PC-9 (cell line): ENCODE results near the gene ITGB6.

Experiments used
- EZH2 ChIP-seq: fragments of 200-600 bp; sonication (generic); IDR thresholded peaks from 2 replicates; pipeline ENCODE4 v1.8.0; 2017; ENCODE audit warnings: antibody characterized with exemption, low read depth
- TF ChIP-seq, protein P1 (sequence below): fragments of 200-600 bp; sonication (generic); conservative IDR thresholded peaks from 2 replicates; pipeline ENCODE4 v1.6.1; 2017; ENCODE audit warnings: mixed run types, antibody characterized with exemption, mild to moderate bottlenecking, moderate library complexity

- TF ChIP-seq, protein P1, sequence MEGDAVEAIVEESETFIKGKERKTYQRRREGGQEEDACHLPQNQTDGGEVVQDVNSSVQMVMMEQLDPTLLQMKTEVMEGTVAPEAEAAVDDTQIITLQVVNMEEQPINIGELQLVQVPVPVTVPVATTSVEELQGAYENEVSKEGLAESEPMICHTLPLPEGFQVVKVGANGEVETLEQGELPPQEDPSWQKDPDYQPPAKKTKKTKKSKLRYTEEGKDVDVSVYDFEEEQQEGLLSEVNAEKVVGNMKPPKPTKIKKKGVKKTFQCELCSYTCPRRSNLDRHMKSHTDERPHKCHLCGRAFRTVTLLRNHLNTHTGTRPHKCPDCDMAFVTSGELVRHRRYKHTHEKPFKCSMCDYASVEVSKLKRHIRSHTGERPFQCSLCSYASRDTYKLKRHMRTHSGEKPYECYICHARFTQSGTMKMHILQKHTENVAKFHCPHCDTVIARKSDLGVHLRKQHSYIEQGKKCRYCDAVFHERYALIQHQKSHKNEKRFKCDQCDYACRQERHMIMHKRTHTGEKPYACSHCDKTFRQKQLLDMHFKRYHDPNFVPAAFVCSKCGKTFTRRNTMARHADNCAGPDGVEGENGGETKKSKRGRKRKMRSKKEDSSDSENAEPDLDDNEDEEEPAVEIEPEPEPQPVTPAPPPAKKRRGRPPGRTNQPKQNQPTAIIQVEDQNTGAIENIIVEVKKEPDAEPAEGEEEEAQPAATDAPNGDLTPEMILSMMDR = no peak
- TF ChIP-seq EZH2 = no peak
Measured at GRCh38 chr2:160241251-160242137, 41.4 kb upstream of the ITGB6 start.
